Measurements from ENCODE around the gene MLPH.

- TF ChIP-seq MLX (CRISPR knock-in tag; conservative IDR thresholded peaks at IDR 0.05) (no peak), CEBPB (tag; IDR thresholded peaks at IDR 0.05) (no peak), NRF1 (conservative IDR thresholded peaks at IDR 0.05 in 1 of 2, IDR thresholded peaks at IDR 0.05 in 1 of 2) (no peak), JUNB (CRISPR knock-in tag; conservative IDR thresholded peaks at IDR 0.05) (no peak), EZH2 (IDR thresholded peaks at IDR 0.05; ENCODE audit: borderline replicate concordance, low read depth, low read length) (no peak), MXI1 (IDR thresholded peaks at IDR 0.05; ENCODE audit: low read depth, low read length) (no peak), CHD2 (IDR thresholded peaks at IDR 0.05; ENCODE audit: low read depth, low read length) (no peak), CHD4 (IDR thresholded peaks at IDR 0.05; ENCODE audit: insufficient read depth, insufficient replicate concordance, low read depth, low read length, poor library complexity, severe bottlenecking) (no peak), NBN (IDR thresholded peaks at IDR 0.05; ENCODE audit: low read depth) (no peak), ETV6 (IDR thresholded peaks at IDR 0.05; ENCODE audit: borderline replicate concordance in 1 of 2, low read depth in 2 of 2, low read length in 1 of 2) (no peak), ETV6 (CRISPR knock-in tag; IDR thresholded peaks at IDR 0.05; ENCODE audit: borderline replicate concordance) (no peak), POLR2AphosphoS5 (IDR thresholded peaks at IDR 0.05; ENCODE audit: control insufficient read depth, insufficient read depth, low read depth, low read length) (no peak), ELK1 (CRISPR knock-in tag; IDR thresholded peaks at IDR 0.05) (no peak)
- TF ChIP-seq, protein P1, sequence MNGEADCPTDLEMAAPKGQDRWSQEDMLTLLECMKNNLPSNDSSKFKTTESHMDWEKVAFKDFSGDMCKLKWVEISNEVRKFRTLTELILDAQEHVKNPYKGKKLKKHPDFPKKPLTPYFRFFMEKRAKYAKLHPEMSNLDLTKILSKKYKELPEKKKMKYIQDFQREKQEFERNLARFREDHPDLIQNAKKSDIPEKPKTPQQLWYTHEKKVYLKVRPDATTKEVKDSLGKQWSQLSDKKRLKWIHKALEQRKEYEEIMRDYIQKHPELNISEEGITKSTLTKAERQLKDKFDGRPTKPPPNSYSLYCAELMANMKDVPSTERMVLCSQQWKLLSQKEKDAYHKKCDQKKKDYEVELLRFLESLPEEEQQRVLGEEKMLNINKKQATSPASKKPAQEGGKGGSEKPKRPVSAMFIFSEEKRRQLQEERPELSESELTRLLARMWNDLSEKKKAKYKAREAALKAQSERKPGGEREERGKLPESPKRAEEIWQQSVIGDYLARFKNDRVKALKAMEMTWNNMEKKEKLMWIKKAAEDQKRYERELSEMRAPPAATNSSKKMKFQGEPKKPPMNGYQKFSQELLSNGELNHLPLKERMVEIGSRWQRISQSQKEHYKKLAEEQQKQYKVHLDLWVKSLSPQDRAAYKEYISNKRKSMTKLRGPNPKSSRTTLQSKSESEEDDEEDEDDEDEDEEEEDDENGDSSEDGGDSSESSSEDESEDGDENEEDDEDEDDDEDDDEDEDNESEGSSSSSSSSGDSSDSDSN (IDR thresholded peaks at IDR 0.05; ENCODE audit: borderline replicate concordance in 1 of 2, low read depth in 2 of 2, low read length in 2 of 2): no peak
Measured at GRCh38 chr2:237590272-237591140, 103.5 kb downstream of the MLPH start, which contains the start of gene RAB17.

All from K562 (cell line).